ENCODE data around the gene SDHD.

DNA sequence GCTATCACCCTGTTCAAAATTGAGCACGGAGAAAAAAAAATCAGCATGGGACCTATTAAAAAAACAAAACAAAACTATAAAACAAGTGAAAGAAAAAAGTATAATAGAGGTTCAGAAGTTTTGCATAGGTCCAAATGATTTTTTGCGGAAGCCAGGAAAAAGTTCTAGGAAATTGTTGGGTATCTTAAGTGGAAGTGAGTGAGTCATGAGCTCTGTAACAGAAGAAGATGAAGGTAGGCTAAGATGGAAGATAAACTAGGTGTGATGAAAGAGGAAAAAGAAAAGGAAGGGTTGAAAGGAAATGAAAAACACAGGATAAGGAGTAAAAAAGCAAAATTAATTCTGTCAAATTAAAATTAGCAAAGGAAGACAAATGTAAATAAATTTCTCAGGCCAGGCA is 27.8 kb downstream of the SDHD start:
- TF ChIP-seq, protein P1, sequence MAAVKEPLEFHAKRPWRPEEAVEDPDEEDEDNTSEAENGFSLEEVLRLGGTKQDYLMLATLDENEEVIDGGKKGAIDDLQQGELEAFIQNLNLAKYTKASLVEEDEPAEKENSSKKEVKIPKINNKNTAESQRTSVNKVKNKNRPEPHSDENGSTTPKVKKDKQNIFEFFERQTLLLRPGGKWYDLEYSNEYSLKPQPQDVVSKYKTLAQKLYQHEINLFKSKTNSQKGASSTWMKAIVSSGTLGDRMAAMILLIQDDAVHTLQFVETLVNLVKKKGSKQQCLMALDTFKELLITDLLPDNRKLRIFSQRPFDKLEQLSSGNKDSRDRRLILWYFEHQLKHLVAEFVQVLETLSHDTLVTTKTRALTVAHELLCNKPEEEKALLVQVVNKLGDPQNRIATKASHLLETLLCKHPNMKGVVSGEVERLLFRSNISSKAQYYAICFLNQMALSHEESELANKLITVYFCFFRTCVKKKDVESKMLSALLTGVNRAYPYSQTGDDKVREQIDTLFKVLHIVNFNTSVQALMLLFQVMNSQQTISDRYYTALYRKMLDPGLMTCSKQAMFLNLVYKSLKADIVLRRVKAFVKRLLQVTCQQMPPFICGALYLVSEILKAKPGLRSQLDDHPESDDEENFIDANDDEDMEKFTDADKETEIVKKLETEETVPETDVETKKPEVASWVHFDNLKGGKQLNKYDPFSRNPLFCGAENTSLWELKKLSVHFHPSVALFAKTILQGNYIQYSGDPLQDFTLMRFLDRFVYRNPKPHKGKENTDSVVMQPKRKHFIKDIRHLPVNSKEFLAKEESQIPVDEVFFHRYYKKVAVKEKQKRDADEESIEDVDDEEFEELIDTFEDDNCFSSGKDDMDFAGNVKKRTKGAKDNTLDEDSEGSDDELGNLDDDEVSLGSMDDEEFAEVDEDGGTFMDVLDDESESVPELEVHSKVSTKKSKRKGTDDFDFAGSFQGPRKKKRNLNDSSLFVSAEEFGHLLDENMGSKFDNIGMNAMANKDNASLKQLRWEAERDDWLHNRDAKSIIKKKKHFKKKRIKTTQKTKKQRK (IDR thresholded peaks at IDR 0.05; ENCODE audit: borderline replicate concordance, low read depth, low read length): no peak
- TF ChIP-seq, protein P2, sequence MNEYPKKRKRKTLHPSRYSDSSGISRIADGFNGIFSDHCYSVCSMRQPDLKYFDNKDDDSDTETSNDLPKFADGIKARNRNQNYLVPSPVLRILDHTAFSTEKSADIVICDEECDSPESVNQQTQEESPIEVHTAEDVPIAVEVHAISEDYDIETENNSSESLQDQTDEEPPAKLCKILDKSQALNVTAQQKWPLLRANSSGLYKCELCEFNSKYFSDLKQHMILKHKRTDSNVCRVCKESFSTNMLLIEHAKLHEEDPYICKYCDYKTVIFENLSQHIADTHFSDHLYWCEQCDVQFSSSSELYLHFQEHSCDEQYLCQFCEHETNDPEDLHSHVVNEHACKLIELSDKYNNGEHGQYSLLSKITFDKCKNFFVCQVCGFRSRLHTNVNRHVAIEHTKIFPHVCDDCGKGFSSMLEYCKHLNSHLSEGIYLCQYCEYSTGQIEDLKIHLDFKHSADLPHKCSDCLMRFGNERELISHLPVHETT (CRISPR knock-in tag; conservative IDR thresholded peaks at IDR 0.05 in 1 of 2, IDR thresholded peaks at IDR 0.05 in 1 of 2): no peak
- no peak for TF ChIP-seq CCNT2 (IDR thresholded peaks at IDR 0.05; ENCODE audit: borderline replicate concordance, extremely low read depth, insufficient read length, low read depth, low read length)
- TF ChIP-seq CREB1 (IDR thresholded peaks at IDR 0.05): no peak
- TF ChIP-seq CREB1 (CRISPR knock-in tag; IDR thresholded peaks at IDR 0.05): no peak
- no peak for TF ChIP-seq HIVEP1 (CRISPR knock-in tag; IDR thresholded peaks at IDR 0.05)
- TF ChIP-seq STAG1 (CRISPR knock-in tag; IDR thresholded peaks at IDR 0.05; ENCODE audit: borderline replicate concordance): no peak
- no peak for TF ChIP-seq SRF (CRISPR knock-in tag; IDR thresholded peaks at IDR 0.05)
- no peak for TF ChIP-seq ZNF263 (CRISPR knock-in tag; IDR thresholded peaks at IDR 0.05; ENCODE audit: borderline replicate concordance)

All from K562 (cell line).